Keratinocyte (primary cell): ENCODE results near the gene AIFM3. TPM values are rescaled to one million over a fixed set of nuclear protein-coding genes. Genes with fewer than 3 reads are reported as not detected.
A peak's percentile ranks its signal among the peaks of the same experiment; 100 is the strongest.

Source experiments
- DNase-seq: peaks from one replicate; pipeline ENCODE4 v3.0.0-alpha.2; 2011; ENCODE audit warnings: low read depth, missing footprints, low spot score
- FAIRE-seq: peaks from 2 replicates; lab custom pipeline; 2011; peaks lifted over from hg19 to GRCh38; lab: Jason Lieb, UNC
- H2AFZ ChIP-seq: 2 replicates; pipeline ENCODE4 v1.6.0; 2012; ENCODE audit warnings: low read length, control low read depth, inconsistent platforms; ENCODE audit not compliant: control insufficient read depth
- H3K27ac ChIP-seq: 2 replicates; pipeline ENCODE4 v1.5.1; 2011; ENCODE audit warnings: low read length; ENCODE audit not compliant: control insufficient read depth, insufficient read depth
- H3K27me3 ChIP-seq: 3 replicates; pipeline ENCODE4 v1.6.0; 2011; ENCODE audit warnings: low read length; ENCODE audit not compliant: control insufficient read depth, insufficient read depth; ENCODE audit errors: extremely low read depth
- H3K36me3 ChIP-seq, 2 experiments: 2 replicates in 1 of 2; 3 replicates in 1 of 2; pipeline ENCODE4 v1.5.1; 2011; ENCODE audit warnings: low read length in 2 of 2, mild to moderate bottlenecking in 1 of 2; ENCODE audit not compliant: control insufficient read depth in 2 of 2, insufficient read depth in 2 of 2; ENCODE audit errors: extremely low read depth in 1 of 2
- H3K4me1 ChIP-seq: 3 replicates; pipeline ENCODE4 v1.5.1; 2011; ENCODE audit warnings: low read length; ENCODE audit not compliant: control insufficient read depth, insufficient read depth; ENCODE audit errors: extremely low read depth
- H3K4me2 ChIP-seq: 3 replicates; pipeline ENCODE4 v1.6.0; 2011; ENCODE audit warnings: low read depth, low read length; ENCODE audit not compliant: control insufficient read depth, insufficient read depth; ENCODE audit errors: extremely low read depth
- H3K4me3 ChIP-seq, 3 experiments: fragments of 200-600 bp in 1 of 3; sonication (generic) in 1 of 3; 2 replicates in 2 of 3; 3 replicates in 1 of 3; pipeline ENCODE4 v1.5.1; 2011 to 2016; ENCODE audit warnings: low read length in 3 of 3, mild to moderate bottlenecking in 3 of 3, control low read depth in 2 of 3, inconsistent platforms in 1 of 3, low read depth in 1 of 3, mixed read lengths in 1 of 3, mixed run types in 1 of 3, moderate library complexity in 1 of 3; ENCODE audit not compliant: control insufficient read depth in 2 of 3, insufficient read depth in 2 of 3; ENCODE audit errors: extremely low read depth in 1 of 3
- H3K79me2 ChIP-seq: 2 replicates; pipeline ENCODE4 v1.6.0; 2012; ENCODE audit warnings: low read length; ENCODE audit not compliant: control insufficient read depth, insufficient read depth
- H3K9ac ChIP-seq: 3 replicates; pipeline ENCODE4 v1.6.0; 2011; ENCODE audit warnings: low read length; ENCODE audit not compliant: control insufficient read depth, insufficient read depth; ENCODE audit errors: extremely low read depth
- H3K9me1 ChIP-seq: 3 replicates; pipeline ENCODE4 v1.6.0; 2011; ENCODE audit warnings: low read length; ENCODE audit not compliant: control insufficient read depth, insufficient read depth; ENCODE audit errors: extremely low read depth
- H3K9me3 ChIP-seq: 2 replicates; pipeline ENCODE4 v1.5.1; 2012; ENCODE audit warnings: low read depth, low read length; ENCODE audit not compliant: control insufficient read depth
- H4K20me1 ChIP-seq: 3 replicates; pipeline ENCODE4 v1.6.0; 2011; ENCODE audit warnings: low read length; ENCODE audit not compliant: control insufficient read depth, insufficient read depth; ENCODE audit errors: extremely low read depth
- CTCF ChIP-seq, 3 experiments: IDR thresholded peaks in 1 of 3; conservative IDR thresholded peaks in 1 of 3; optimal IDR thresholded peaks in 1 of 3; 2 replicates in 2 of 3; 3 replicates in 1 of 3; pipeline versions ENCODE3 to v1.5.1; 2011; ENCODE audit warnings: low read length in 3 of 3, mild to moderate bottlenecking in 3 of 3, moderate library complexity in 2 of 3, control low read depth in 1 of 3, inconsistent platforms in 1 of 3; ENCODE audit not compliant: insufficient read depth in 2 of 3; ENCODE audit errors: extremely low read depth in 1 of 3
- EZH2 ChIP-seq: IDR thresholded peaks from one replicate; pipeline ENCODE4 v1.6.1; 2012; ENCODE audit warnings: inconsistent platforms, mild to moderate bottlenecking, low read length, moderate library complexity
- dilution Hi-C: fragments of 300-500 bp; cut with MboI; formaldehyde crosslinking; loops from one replicate; pipeline ENCODE4 v1.7.0; 2020; ENCODE audit warnings: low sequenced_read_pairs; ENCODE audit not compliant: extremely low pct_ligation_motif_present
- polyA plus RNA-seq, 5 experiments: library from polyadenylated mRNA; depleted of rRNA in 3 of 5; stranded (reverse) in 3 of 5; stranded (forward) in 1 of 5; unstranded in 1 of 5; fragments of >200 nt; gene quantifications; 1 replicate in 1 of 5; 2 replicates in 3 of 5; 3 replicates in 1 of 5; pipeline versions ENCODE4 v1.2.1 to v1.2.3, GENCODE V29; 2011 to 2012; ENCODE audit warnings: missing spikeins in 2 of 5, low read depth in 1 of 5, low replicate concordance in 1 of 5

The AIFM3 gene
- polyA plus RNA-seq, 1 donor (not counting 4 experiments of a cell fraction or from before 2014, with no cell fraction given) = 0.59 TPM

- DNase-seq = no peak
- TF ChIP-seq EZH2 (no peak), CTCF (optimal IDR thresholded peaks at IDR 0.05 in 1 of 3, IDR thresholded peaks at IDR 0.05 in 1 of 3, conservative IDR thresholded peaks at IDR 0.05 in 1 of 3; ENCODE audit: extremely low read depth in 1 of 3, insufficient read depth in 2 of 3, low read length in 3 of 3) (no peak)
- H3K9me3 ChIP-seq = peaks cover 6% of the 10 kb centered on the region
- H4K20me1 ChIP-seq = peaks cover 4% of the 10 kb centered on the region
- FAIRE-seq = no peak
- peaks cover 23% of the 10 kb centered on the region for H3K79me2 ChIP-seq
- peak overlapping the region; percentile 77 for H3K27ac ChIP-seq
- H3K4me2 ChIP-seq = peak overlapping the region; percentile 97
- peak overlapping the region; percentile 91 for H3K9ac ChIP-seq
- dilution Hi-C loops = no loop called here
- peak overlapping the region; percentile 75 to 93 (median 90) for H3K4me3 ChIP-seq
- no peaks in the 10 kb centered on the region for H3K27me3 ChIP-seq
- peaks cover 29% of the 10 kb centered on the region for H3K4me1 ChIP-seq
- H3K9me1 ChIP-seq = no peaks in the 10 kb centered on the region
- H3K36me3 ChIP-seq = peaks cover 21% of the 10 kb centered on the region in 2 experiments
- no peak overlapping the region for H2AFZ ChIP-seq
These were observed 16.2 kb downstream of the AIFM3 start for GRCh38 chr22:20983081-20983771.

- H3K79me2 ChIP-seq = peaks cover 23% of the 10 kb centered on the region
- no peaks in the 10 kb centered on the region for H3K9me1 ChIP-seq
- no peak overlapping the region for H3K4me3 ChIP-seq
- TF ChIP-seq CTCF (optimal IDR thresholded peaks at IDR 0.05 in 1 of 3, IDR thresholded peaks at IDR 0.05 in 1 of 3, conservative IDR thresholded peaks at IDR 0.05 in 1 of 3; ENCODE audit: extremely low read depth in 1 of 3, insufficient read depth in 2 of 3, low read length in 3 of 3) (no peak), EZH2 (no peak)
- H3K27ac ChIP-seq = no peak overlapping the region
- H3K27me3 ChIP-seq = no peaks in the 10 kb centered on the region
- H2AFZ ChIP-seq = no peak overlapping the region
- no peak overlapping the region for H3K4me2 ChIP-seq
- peaks cover 16% of the 10 kb centered on the region for H3K4me1 ChIP-seq
- H3K9ac ChIP-seq = no peak overlapping the region
- dilution Hi-C loops = no loop called here
- H3K9me3 ChIP-seq = no peaks in the 10 kb centered on the region
- FAIRE-seq (no peak), DNase-seq (no peak)
- peaks cover 4% of the 10 kb centered on the region for H4K20me1 ChIP-seq
- peaks cover 25 to 28% of the 10 kb centered on the region in 2 experiments for H3K36me3 ChIP-seq
These were observed 18.7 kb downstream of the AIFM3 start for GRCh38 chr22:20985720-20986119.
